NCI-H1417 treated with DMSO at 0.1 percent for 48 hours (cell line): ENCODE data around the gene PRG3.
"Not testable (repeated sequence)": the region's sequence is repeated elsewhere in the genome, so short reads cannot be mapped to it uniquely, and the experiment has no call there.

ENCODE experiments used
- DNase-seq: peaks from one replicate; lab custom pipeline; 2025; lab: John Stamatoyannopoulos, UW

Gene PRG3

DNA sequence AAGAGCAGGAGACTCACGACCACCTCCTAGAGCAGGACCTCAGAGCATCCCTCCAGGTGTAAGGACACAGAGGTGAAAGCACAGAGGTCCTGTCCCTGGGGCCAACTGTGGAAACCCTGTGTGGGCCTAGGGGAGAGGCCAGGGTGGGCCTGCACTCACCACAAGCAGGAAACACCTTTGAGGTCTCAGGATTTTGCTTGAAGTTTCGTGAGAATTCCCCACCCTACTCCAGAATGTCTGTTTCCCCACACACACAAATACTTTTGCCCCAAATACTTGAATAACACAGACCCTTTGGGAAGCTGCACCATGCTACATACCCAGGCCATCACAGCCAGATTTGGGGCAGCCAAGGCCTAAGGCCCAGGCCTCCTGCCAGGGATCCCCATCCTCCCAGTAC, 27.8 kb upstream of the PRG3 start:
- DNase-seq = no peak

DNA sequence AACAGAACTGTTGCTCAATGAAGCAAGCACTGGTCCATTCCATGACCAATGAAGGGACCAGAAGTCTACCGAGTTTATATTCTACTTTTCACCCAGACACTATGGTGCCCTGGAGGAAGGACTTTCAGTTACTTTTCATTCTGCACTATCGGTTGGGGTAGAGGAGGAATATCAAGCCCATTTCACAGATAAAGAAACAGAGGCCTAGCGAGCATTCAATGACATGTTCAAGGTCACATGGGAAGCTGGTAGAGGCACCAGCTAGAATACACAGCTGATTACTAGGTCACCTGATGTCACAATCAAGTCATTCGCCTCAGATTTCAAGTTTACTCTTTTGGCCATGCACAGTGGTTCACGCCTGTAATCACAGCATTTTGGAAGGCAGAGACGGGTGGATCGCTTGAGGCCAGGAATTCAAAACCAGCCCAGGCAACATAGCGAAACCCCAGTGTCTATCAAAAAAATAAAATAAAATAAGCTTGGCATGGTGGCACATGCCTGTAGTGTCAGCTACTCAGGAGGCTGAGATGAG, 27.1 kb upstream of the PRG3 start:
- no peak for DNase-seq

DNA sequence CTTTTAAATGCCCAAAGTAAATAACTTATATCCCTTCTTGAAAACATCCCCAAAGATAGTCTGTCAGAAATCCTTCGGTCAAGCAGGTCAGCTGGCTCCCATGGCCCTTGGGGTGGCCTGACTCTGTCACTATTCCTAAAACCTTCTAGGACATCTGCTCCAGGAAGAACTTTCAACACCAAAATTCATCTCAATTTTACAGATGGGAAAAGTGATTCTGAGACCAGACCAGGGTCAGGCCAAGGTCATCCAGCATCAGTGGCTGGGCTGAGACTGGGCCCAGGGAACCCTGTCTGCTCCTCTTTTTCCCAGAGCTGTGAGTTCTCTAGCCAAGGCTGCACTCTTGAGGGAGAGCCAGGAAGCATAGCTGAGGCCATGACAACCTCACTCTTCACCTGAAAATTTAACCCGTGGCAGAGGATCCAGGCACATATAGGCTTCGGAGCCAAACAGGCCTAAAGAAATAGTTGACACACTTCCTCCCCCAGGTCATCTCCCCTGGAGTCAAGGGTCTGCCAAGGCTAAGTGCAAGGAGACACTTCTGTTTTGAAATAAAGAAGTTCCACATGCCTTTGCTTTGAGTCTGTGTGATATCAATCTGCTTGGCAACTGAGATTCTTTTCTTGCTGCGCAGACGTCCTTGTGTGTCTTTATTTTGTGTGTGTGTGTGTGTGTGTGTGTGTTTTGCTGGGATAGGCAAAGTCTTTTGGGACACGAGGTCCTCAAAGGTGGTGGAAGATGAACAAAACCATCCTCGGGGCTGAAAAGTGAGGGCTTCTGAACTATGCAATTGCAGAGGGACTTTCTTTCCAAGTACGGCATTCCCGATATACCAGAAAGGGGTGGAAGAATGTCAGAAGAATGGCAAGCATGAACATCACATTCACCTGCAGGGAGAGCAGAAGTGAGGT, 26.3 kb upstream of the PRG3 start:
- DNase-seq = no peak

DNA sequence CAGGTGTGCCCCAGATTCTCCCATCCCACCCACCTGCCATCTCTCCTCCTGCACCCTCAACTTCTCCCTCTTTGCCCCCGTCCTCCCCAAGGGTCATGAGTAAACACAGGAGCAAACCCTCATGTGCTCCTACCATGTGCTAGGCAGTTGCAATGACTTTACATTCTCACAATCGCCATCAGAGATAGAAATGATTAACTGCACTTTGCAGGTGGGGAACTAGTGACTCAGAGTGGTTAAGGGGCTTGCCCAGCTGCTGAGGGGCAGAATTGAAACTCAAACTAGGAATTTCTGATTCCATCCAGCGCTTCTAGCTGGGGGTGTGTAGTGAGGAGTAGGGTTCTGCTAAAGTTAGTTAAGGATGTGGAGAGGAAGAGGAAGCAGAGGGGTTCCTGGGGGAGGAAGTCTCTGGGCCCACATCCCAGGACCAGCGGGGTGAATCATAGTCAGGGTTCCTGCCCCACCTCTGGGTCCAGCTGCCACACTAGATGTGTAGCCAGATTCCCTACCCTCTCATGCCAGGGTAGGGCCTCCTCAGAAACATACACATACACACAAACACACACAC, 25.5 kb upstream of the PRG3 start:
- no peak for DNase-seq

DNA sequence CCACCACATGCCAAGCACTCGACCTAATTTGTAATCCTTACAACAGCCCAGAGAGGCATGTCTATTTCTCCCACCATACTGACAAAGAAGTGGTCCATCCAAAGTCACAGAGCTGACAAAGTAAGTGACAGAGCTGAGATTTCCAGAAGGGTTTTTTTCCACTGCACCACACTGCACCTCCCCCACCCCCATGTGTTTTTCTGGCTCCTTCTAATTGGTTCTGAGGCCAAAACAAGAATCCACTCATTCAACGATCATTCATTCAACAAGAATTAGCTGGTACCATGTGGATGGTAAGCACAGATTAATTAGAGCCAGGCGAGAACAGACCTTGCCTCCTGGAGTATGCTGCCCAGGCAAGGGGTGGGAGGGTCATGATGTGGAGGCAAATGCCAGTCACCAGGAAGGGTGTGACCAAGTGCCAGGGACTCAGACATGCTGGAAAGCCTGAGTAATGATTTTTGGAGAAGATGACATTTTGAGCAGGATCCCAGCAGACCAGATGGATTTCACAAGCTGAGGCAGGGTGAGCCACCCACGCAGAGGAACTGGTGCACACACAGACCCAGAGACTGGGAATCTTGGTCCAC, 24.4 kb upstream of the PRG3 start:
- no peak for DNase-seq

DNA sequence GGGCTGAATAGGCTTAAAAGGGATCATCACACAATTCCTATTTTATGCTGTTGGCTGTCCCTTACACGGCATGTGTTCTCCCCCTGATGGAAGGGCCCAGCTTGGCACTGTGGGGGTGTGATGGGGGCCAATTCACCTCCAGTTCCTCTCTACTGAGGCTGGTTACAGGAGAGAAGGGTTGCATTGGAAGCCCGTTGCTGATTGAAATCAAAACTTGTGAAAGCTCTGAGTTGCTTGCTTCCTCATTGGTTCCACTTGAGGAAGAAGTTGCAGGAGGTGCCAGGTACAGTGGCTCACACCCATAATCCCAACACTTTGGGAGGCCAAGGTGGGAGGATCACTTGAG, 22.8 kb upstream of the PRG3 start:
- DNase-seq = no peak

DNA sequence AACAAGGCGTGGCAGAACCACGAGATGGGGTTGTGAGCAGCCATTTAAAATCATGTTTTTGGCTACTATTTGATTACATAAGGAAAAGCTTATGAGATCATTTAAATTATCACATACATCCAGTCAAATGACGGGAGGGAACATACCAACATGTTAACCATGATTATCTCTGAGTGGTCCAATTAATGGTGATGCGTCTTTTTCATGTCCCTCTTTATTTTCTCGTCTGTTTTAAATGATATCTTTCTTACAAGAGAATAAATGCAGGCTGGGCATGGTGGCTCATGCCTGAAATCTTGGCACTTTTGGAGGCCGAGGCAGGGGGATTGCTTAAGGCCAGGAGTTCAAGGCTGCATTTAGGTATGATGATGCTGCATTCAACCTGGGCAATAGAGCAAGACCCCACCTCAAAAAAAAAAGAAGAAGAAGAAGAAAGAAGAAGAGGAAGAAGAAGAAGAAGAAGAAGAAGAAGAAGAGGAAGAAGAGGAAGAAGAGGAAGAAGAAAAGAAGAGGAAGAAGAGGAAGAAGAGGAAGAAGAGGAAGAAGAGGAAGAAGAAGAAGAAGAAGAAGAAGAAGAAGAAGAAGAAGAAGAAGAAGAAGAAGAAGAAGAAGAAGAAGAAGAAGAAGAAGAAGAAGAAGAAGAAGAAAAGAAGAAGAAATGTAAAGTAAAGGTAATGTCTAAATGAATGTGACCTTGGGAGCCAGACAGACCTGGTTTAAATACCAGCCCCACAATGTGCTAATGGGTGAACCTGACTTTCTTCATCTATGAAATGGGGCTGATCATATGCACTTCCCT, 22.3 kb upstream of the PRG3 start:
- not testable (repeated sequence) for DNase-seq

DNA sequence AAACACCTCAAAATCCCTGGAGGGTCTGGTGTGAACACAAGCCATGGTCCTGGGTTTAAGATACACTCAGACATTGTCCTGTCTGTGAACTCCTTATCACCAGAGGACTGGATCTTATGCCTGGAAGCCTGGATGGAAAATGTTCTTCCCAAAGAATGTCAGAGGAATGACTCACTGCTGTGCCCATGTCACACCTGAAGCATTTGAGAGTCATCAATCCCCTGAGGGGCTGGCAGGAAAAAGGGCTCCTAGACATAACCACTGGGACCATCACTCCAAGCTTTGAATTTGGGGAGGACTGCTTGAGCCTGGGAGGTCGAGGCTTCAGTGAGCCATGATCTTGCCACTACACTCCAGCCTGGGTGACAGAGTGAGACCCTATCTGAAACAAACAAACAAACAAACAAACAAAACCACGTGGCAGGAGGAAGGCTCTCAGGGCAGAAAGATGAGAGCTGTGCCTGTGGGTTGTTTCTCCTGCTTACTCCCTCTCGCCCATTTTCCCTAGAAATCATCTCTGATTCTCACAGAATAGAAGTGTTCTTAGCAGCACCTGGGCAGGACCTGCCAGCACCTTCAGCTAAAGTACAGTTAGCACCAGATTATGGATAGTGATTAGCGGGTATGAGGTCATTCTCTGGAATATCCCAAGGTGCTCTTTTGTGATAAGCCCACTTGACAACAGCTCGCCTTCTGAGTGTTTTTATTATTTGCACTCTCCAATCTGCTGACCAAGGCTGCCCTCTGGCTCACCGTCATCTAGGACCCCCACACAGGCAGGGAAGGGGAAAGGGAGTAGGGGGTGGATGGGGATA, 21.4 kb upstream of the PRG3 start:
- no peak for DNase-seq

DNA sequence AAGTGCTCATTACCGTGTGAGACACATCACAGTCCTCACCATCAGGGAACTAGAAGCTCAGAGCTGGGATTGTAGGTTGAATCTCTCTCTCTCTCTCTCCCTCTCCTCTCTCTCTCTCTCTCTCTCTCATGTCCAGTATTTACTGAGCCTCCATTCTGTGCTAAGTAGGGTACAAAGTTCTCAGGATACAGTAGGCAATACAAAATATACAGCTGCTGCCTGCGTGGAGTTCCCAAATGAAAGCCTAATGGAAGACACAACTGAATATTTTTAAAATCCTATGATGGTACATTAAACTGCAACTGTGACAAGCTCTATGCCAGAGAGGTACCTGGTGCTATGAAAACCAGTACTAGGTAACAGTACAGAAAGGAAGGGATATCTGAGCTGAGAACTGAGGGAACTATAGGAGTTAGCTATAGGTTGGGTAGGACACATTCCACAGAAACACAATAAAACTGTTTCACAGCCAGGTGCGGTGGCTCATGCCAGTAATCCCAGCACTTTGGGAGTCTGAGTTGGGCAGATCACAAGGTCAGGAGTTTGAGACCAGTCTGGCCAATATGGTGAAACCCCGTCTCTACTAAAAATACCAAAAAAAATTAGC, 19.1 kb upstream of the PRG3 start:
- DNase-seq = no peak

DNA sequence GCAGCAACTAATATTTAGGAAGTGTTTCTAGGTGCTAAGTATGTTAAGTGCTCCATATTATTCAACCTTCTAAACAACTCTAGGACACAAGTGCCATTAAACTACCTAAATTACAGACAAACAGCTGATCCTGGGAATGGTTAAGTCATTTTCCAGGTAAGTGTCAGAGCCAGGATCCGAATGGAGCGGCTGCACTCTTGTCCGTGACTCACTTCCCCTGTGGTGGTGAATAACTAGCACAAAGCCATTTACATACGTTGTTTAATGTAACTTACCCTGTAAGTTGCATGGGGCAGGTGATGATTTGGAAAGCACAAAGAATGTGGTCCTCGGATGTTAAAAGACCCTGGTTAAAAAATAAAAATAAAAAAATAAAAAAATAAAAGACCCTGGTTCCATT, 18.3 kb upstream of the PRG3 start:
- no peak for DNase-seq

DNA sequence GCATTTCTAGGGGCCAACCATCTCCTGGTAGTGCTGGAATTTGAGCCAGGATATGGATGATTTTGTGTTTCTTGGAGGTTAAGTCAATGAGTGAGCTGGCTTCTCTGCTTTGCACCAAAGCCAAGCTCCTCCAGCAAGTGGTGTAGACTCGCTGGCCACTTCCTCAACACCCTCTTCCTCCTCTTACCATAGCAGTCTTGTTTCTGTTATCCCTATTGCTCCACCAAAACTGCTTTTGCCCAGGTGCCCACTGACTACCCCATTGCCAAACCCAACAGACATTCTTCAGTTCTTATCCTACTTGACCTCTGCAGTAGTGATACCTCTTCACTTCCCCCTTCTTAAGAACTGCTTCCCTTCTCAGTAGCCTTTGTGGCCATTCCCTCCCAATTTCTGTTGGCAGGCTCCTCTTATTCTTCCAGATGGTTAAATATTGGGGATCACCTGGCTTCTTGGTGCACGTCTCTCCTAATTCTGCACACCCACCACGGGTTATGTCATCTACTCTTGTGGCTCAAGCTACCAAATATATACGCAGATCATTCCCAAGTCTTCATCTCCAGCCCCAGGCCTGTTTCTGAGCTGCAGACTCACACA, 16.5 kb upstream of the PRG3 start:
- DNase-seq = no peak

DNA sequence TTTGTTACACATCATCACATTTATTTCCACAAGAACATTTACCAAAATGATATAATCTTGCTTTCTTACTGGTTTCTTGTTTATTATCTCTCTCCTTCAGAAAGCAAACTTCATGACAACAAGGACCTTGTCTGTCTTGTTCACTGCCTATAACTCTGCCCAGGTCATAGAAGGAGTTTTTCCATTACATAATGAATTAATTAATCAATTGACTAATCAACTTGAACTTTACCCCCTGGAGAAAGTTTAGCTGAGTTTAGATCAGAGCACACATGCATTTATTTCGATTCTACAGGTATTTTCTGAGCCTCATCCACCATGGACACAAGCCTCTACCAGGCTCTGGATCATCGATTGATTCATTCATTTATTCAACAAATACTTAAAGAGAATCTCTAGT, 15.8 kb upstream of the PRG3 start:
- no peak for DNase-seq

DNA sequence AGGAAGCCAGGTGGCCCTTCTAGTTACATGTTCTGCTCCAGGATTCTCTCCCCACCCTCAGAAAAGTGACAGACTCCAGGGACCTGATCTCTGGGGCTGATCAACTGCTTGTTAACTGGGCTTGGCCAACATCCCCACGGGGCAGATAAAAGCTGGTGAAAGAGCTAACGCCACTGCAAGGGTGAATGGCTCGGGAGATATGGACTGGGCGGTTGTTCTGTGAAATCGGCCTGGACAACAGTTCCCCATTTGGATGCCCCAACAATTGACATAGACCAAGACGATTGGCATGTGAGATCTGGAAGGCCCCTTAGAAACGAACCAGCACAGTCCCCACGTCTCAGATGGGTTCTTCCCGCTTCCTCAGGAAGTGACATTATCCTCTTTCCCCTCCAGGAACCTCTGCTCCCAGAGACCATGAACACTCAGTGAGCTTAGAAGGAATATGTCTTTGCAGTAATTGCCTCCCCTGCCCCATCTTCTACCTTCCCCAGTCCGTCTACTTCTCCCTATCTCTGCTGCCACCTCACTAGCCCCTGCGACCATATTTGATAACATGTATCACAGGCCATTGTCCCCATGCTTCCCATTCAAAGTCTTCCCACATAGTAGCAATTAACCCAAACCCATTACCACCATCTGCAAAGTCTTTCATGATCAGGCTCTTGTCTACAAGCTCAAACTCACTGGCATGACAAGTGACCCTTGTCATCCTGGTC, 15.1 kb upstream of the PRG3 start:
- no peak for DNase-seq

DNA sequence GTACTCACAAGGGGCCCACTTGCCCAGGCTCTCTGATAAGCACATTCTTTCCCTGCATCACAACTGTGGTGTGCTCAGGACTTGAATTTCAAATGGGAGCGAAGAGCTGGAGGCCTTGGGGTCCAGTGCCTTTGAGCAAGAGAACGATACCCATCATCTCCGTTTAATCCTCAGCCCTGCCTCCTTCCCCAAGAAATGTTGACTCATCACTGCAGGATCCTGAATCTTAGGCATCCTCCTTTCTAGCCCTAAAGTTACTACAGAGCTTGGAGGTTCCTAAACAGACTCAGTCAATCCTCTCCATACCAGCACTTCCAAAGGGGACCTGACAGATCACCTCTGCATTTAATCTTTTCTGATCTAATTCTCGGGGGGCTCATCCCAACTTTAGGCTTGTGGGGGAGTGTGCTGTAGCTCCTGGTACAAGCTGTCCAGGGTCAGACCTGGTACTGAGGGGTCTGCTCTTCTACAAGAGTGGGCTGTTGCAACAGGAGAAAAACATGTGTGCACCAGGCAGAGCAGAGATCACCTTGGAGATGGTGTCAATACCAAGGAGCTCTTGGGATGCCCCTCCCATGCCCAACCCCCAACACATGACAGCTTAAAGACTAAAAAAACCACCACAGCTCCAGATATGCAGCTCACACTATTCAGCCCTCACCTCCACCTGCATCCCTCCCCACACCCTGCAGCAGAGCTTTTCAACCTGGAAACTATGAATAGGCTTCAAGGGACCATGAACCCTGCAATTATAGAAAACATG, 13.4 kb upstream of the PRG3 start:
- DNase-seq = no peak

DNA sequence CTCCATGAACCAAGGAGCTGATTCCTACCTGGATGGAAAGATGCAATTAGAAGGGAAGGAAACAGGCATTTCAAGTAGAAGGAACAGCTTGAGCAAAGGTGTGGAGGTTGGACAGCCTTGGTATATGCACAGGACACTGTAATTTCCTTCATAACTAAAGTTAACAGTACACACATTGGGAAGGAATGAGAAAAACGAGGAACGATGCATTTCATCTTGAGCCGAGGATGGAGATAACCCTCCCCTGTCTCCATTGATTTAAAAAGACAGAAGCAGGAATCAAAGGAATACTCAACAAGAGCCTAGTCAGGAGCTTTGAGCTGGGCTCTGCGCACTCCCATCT, 11.8 kb upstream of the PRG3 start:
- no peak for DNase-seq

DNA sequence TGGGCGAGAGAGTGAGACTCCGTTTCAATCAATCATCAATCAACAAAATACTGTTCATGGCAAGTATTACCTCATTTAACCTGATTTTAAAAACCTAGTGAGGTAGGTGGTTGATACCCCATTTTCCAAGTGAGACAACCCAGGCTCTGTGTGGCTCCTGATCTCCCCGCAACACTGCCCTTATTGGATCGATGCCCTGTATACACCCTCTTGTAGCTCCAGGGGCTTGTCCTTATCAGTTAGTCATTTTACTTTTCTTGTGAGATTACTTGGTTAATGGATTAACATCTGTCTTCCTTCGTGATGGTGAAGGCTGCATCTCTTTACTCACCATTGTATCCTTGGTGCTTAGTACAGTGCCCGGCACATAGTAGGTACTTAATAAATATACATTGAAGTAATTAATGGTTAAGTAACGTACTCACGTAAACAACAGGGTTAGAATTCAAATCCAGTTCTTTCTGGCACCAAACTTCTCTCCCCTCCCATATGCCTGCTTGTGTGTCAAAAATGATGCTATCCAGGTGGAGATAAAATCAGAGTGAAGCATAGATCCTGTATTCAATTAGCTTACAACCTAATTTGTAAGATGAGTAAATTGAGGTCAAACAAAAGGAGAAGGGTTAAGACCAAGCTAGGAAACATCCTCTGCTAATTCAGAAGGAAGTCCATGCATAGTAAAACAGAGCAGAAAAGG, 11.3 kb upstream of the PRG3 start:
- no peak for DNase-seq

DNA sequence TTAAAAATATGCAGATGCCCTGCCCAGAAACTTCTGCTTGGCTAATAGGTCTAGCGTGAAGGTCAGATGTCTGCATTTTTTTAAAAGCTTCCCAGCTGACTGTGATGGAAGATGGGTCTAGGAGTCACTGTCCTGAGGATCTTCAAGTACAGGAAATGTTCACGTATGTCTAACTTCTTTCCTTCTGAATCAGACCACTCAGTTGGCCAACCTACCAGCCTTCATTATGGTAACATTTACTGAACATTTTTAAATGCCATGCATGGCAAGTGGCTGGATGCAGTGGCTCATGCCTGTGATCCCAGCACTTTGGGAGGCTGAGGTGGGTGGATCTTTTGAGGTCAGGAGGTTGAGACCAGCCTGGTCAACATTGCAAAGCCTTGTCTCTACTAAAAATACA, 10.6 kb upstream of the PRG3 start:
- no peak for DNase-seq

DNA sequence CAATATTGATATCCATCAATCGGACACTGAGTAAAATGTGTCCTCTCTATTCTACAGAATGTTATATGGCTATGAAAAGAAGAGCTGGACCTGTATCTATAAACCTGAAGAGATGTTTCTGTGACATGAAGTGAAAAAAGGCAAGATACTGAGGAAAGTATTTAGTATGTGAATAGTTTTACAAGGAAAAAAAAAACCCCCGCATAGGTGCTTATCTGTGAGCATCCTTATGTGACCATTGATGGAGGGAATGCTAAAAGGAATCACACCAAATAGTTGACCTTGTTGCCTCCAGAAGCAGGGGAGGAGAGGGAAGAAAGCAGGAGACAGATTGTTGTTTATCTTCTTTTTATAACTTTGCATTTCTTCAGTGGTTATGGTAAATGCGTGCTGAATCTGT, 10.2 kb upstream of the PRG3 start:
- no peak for DNase-seq

DNA sequence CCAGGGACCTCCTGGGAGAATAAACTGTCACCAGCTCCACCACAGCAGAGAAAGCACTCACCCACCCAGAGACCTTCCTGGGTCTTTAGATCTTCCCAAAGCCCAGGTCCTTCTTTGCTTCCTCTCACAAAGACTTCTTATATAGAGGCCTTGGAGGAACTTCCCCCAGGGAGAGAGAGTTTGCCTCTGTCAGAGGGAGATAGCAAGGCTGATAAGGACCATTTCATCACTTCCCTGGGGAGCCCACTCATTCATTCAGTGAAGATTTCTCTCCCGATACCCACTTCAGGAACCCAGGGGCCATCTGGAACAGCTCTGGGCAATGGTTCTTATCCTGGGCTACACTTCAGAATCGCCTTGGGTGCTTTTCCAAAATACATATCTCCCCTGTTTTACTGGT, 9.6 kb upstream of the PRG3 start, which contains the start of gene PRG2:
Gene PRG2 (minus strand): TSS at position 116 of the 400 bp plus-strand sequence. CDS start 706 bp downstream, outside the sequence.
- DNase-seq = no peak
